H1 (cell line): Measurements from ENCODE around the gene DTNB. TPM values are rescaled to one million over a fixed set of nuclear protein-coding genes. Genes with fewer than 3 reads are reported as not detected.

Source experiments
- BRCA1 ChIP-seq: IDR thresholded peaks from 2 replicates; pipeline ENCODE4 v1.6.1; 2012; ENCODE audit warnings: low read depth, low read length, improper control_type of control experiment
- KDM4A ChIP-seq: IDR thresholded peaks from one replicate; pipeline ENCODE4 v1.7.1; 2012; ENCODE audit warnings: low read depth, mild to moderate bottlenecking, moderate library complexity, low read length, inconsistent platforms; ENCODE audit not compliant: severe bottlenecking
- RAD21 ChIP-seq, 2 experiments: IDR thresholded peaks in 1 of 2; conservative IDR thresholded peaks in 1 of 2; 2 replicates each; pipeline ENCODE4 v1.6.1; 2011; ENCODE audit warnings: low read depth in 2 of 2, low read length in 2 of 2, improper control_type of control experiment in 1 of 2, inconsistent platforms in 1 of 2, mild to moderate bottlenecking in 1 of 2, moderate library complexity in 1 of 2
- RBBP5 ChIP-seq: IDR thresholded peaks from 2 replicates; pipeline ENCODE4 v1.7.1; 2012; ENCODE audit warnings: low read depth, mild to moderate bottlenecking, inconsistent platforms, low read length, moderate library complexity, borderline replicate concordance
- TEAD4 ChIP-seq: IDR thresholded peaks from 2 replicates; pipeline ENCODE4 v1.6.1; 2012; ENCODE audit warnings: low read depth, low read length, inconsistent platforms, mixed read lengths
- polyA plus RNA-seq, 7 experiments: library from polyadenylated mRNA; depleted of rRNA in 3 of 7; stranded (reverse) in 5 of 7; unstranded in 2 of 7; fragments of >200 nt in 5 of 7; fragments of 200-250 nt in 2 of 7; gene quantifications; 1 replicate in 5 of 7; 2 replicates in 1 of 7; 4 replicates in 1 of 7; pipeline versions ENCODE4 v1.2.1 to v1.2.3, GENCODE V29; 2011 to 2013; ENCODE audit warnings: missing spikeins in 2 of 7, mixed read lengths in 2 of 7
- total RNA-seq: library from RNA; stranded (reverse); fragmentation: NEBNext Ultra II Directional; extraction: Animal tissue kit (Norgen Biotek cat#: 25700); gene quantifications from 2 replicates; pipeline ENCODE4 v1.2.1, GENCODE V29; 2021
- TF ChIP-seq, protein P1 (sequence below): IDR thresholded peaks from 2 replicates; pipeline ENCODE4 v1.6.1; 2011; ENCODE audit warnings: low read length, improper control_type of control experiment
- TF ChIP-seq, protein P2 (sequence below): IDR thresholded peaks from 2 replicates; pipeline ENCODE4 v1.6.1; 2011; ENCODE audit warnings: low read depth, mild to moderate bottlenecking, low read length; ENCODE audit not compliant: insufficient read depth

DTNB gene
- total and polyA plus RNA-seq, 2 of the 8 experiments (the other 6 are each of a cell fraction or from before 2014, with no cell fraction given): 39.6 to 49.5 TPM

DNA sequence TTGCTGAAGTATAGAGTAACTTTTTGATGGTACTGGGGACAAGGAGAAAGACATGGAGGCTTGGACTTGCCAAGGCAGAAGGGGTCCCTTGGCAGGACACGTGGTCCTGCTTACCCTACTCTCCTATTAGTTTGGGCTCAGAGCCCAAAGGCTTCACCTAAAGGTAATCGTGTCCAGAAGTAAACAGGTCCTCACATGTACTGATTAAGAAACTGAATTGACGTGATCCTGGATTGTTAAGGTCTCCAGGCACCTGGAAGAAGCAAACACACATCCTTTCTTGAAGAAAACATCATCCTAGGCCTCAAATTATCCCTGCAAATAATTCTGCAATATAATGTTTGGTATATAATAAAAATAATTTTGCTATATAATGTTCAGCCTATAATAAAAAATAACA, 50.0 kb downstream of the DTNB start (continued):
- TF ChIP-seq, protein P1, sequence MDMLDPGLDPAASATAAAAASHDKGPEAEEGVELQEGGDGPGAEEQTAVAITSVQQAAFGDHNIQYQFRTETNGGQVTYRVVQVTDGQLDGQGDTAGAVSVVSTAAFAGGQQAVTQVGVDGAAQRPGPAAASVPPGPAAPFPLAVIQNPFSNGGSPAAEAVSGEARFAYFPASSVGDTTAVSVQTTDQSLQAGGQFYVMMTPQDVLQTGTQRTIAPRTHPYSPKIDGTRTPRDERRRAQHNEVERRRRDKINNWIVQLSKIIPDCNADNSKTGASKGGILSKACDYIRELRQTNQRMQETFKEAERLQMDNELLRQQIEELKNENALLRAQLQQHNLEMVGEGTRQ: no peak
- no peak for TF ChIP-seq RAD21 (IDR thresholded peaks at IDR 0.05 in 1 of 2, conservative IDR thresholded peaks at IDR 0.05 in 1 of 2; ENCODE audit: low read depth in 2 of 2, low read length in 2 of 2)
- TF ChIP-seq RBBP5: no peak
- TF ChIP-seq, protein P2, sequence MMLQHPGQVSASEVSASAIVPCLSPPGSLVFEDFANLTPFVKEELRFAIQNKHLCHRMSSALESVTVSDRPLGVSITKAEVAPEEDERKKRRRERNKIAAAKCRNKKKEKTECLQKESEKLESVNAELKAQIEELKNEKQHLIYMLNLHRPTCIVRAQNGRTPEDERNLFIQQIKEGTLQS: no peak
- TF ChIP-seq BRCA1: no peak
- TF ChIP-seq KDM4A: no peak
- TF ChIP-seq TEAD4: no peak
